Endothelial cell of umbilical vein (primary cell): ENCODE results near the gene IRF8. TPM values are rescaled to one million over a fixed set of nuclear protein-coding genes. Genes with fewer than 3 reads are reported as not detected.

Source experiments
- BruUV-seq: library from RNA; stranded (reverse); fragments of 400-500 nt; replicated peaks from 2 replicates; lab custom pipeline; 2021; lab: Mats Ljungman, UMichigan
- CTCF ChIA-PET: fragments of 300-600, 350-600 bp; sonication (Branson Sonifier 250); formaldehyde crosslinking; loops from one replicate; lab custom pipeline; 2021; ENCODE audit warnings: antibody characterized with exemption, inconsistent platforms; lab: Charles Lee
- POLR2A ChIA-PET: fragments of 300-600, 350-600 bp; sonication (Branson Sonifier 250); formaldehyde crosslinking; loops from one replicate; lab custom pipeline; 2021; ENCODE audit warnings: antibody characterized with exemption, inconsistent platforms; lab: Charles Lee
- DNase-seq: peaks from one replicate; pipeline ENCODE4 v3.0.0-alpha.2; 2011; ENCODE audit warnings: low read depth, low spot score
- FAIRE-seq: peaks from 2 replicates; lab custom pipeline; 2011; peaks lifted over from hg19 to GRCh38; lab: Jason Lieb, UNC
- H2AFZ ChIP-seq: 2 replicates; pipeline ENCODE4 v1.6.0; 2012; ENCODE audit warnings: low read depth, low read length, control low read depth, inconsistent platforms
- H3K27ac ChIP-seq: 2 replicates; pipeline ENCODE4 v1.5.1; 2011; ENCODE audit warnings: low read depth, mild to moderate bottlenecking, control low read depth, low read length, moderate library complexity; ENCODE audit not compliant: insufficient read depth
- H3K27me3 ChIP-seq, 2 experiments: 2 replicates each; pipeline versions ENCODE4 v1.6.0 to v1.6.1; 2011; ENCODE audit warnings: low read length in 2 of 2, mixed read lengths in 1 of 2; ENCODE audit not compliant: control insufficient read depth in 2 of 2, insufficient read depth in 2 of 2
- H3K36me3 ChIP-seq, 2 experiments: 2 replicates in 1 of 2; 3 replicates in 1 of 2; pipeline ENCODE4 v1.5.1; 2011; ENCODE audit warnings: low read length in 2 of 2, mild to moderate bottlenecking in 1 of 2, moderate library complexity in 1 of 2; ENCODE audit not compliant: control insufficient read depth in 2 of 2, insufficient read depth in 2 of 2; ENCODE audit errors: extremely low read depth in 1 of 2
- H3K4me1 ChIP-seq: 3 replicates; pipeline ENCODE4 v1.5.1; 2011; ENCODE audit warnings: mild to moderate bottlenecking, low read length; ENCODE audit not compliant: control insufficient read depth, insufficient read depth; ENCODE audit errors: extremely low read depth
- H3K4me2 ChIP-seq: 2 replicates; pipeline ENCODE4 v1.6.1; 2011; ENCODE audit warnings: low read length, control low read depth, mixed read lengths; ENCODE audit not compliant: insufficient read depth
- H3K4me3 ChIP-seq, 3 experiments: fragments of 200-600 bp in 1 of 3; sonication (generic), shearing (Covaris generic) in 1 of 3; replicated peaks in 1 of 3; 2 replicates each; pipeline ENCODE4 v1.5.1; 2011 to 2016; ENCODE audit warnings: control low read depth in 3 of 3, low read length in 3 of 3, mild to moderate bottlenecking in 2 of 3, inconsistent platforms in 1 of 3, low read depth in 1 of 3, moderate library complexity in 1 of 3; ENCODE audit not compliant: insufficient read depth in 1 of 3
- H3K79me2 ChIP-seq: 2 replicates; pipeline ENCODE4 v1.6.0; 2012; ENCODE audit warnings: low read length, inconsistent platforms; ENCODE audit not compliant: control insufficient read depth, insufficient read depth
- H3K9ac ChIP-seq: replicated peaks from 2 replicates; pipeline ENCODE3; 2011; ENCODE audit warnings: low read length, control low read depth; ENCODE audit not compliant: insufficient read depth; ENCODE audit errors: extremely low read depth
- H3K9me1 ChIP-seq: replicated peaks from 3 replicates; pipeline ENCODE4 v1.6.0; 2011; ENCODE audit warnings: mild to moderate bottlenecking, low read length; ENCODE audit not compliant: control insufficient read depth, insufficient read depth; ENCODE audit errors: extremely low read depth
- H3K9me3 ChIP-seq: replicated peaks from 2 replicates; pipeline ENCODE4 v1.5.1; 2012; ENCODE audit warnings: low read length, inconsistent platforms; ENCODE audit not compliant: control insufficient read depth, insufficient read depth
- H4K20me1 ChIP-seq: replicated peaks from 2 replicates; pipeline ENCODE3; 2011; ENCODE audit warnings: mild to moderate bottlenecking, low read length; ENCODE audit not compliant: control insufficient read depth, insufficient read depth; ENCODE audit errors: extremely low read depth
- EZH2 ChIP-seq: IDR thresholded peaks from 2 replicates; pipeline ENCODE4 v1.6.1; 2012; ENCODE audit warnings: borderline replicate concordance, low read depth, mild to moderate bottlenecking, moderate library complexity, low read length, inconsistent platforms; ENCODE audit not compliant: severe bottlenecking
- FOS ChIP-seq: IDR thresholded peaks from 2 replicates; pipeline ENCODE4 v1.6.1; 2011; ENCODE audit warnings: mild to moderate bottlenecking, low read length, moderate library complexity, borderline replicate concordance; ENCODE audit not compliant: insufficient read depth
- GATA2 ChIP-seq: IDR thresholded peaks from 2 replicates; pipeline ENCODE4 v1.7.0; 2011; ENCODE audit warnings: low read depth, mild to moderate bottlenecking, moderate library complexity, mixed read lengths, low read length; ENCODE audit not compliant: insufficient read length, insufficient read depth
- JUN ChIP-seq: IDR thresholded peaks from 2 replicates; pipeline ENCODE4 v1.6.1; 2011; ENCODE audit warnings: borderline replicate concordance, low read depth; ENCODE audit not compliant: insufficient read length, insufficient read depth
- MYC ChIP-seq: IDR thresholded peaks from one replicate; pipeline ENCODE4 v1.6.1; 2011; ENCODE audit warnings: mild to moderate bottlenecking, low read depth, low read length
- POLR2A ChIP-seq: IDR thresholded peaks from 2 replicates; pipeline ENCODE4 v1.6.1; 2012; ENCODE audit warnings: low read depth, mild to moderate bottlenecking, control low read depth, low read length
- POLR2AphosphoS5 ChIP-seq: IDR thresholded peaks from 2 replicates; pipeline ENCODE4 v1.6.1; 2012; ENCODE audit warnings: low read depth, mild to moderate bottlenecking, control low read depth, low read length, moderate library complexity; ENCODE audit not compliant: insufficient read depth
- dilution Hi-C: fragments of 300-500 bp; cut with MboI; formaldehyde crosslinking; loops from one replicate; pipeline ENCODE4 v1.15.0; 2019; ENCODE audit warnings: low sequenced_read_pairs; ENCODE audit not compliant: extremely low pct_ligation_motif_present
- intact Hi-C: fragments of 100-400 bp; cut with micrococcal nuclease; formaldehyde crosslinking; loops from one replicate; pipeline ENCODE4 v1.10.0; 2022
- polyA plus RNA-seq, 4 experiments: library from polyadenylated mRNA; depleted of rRNA in 3 of 4; stranded (reverse) in 3 of 4; unstranded in 1 of 4; fragments of >200 nt; gene quantifications; 2 replicates each; pipeline versions ENCODE4 v1.2.1 to v1.2.3, GENCODE V29; 2011 to 2012; ENCODE audit warnings: missing spikeins in 1 of 4
- total RNA-seq: library from RNA; stranded (reverse); gene quantifications from 2 replicates; pipeline ENCODE4 v1.2.3, GENCODE V29; 2021
- TF ChIP-seq, protein P1 (sequence below), 2 donors: IDR thresholded peaks; 1 replicate in 1 of 2; 2 replicates in 1 of 2; pipeline ENCODE4 v1.5.1; 2011; ENCODE audit warnings: low read length in 2 of 2, mild to moderate bottlenecking in 2 of 2, moderate library complexity in 2 of 2, control low read depth in 1 of 2, inconsistent platforms in 1 of 2, low read depth in 1 of 2; ENCODE audit not compliant: insufficient read depth in 1 of 2; ENCODE audit errors: extremely low read depth in 1 of 2
- TF ChIP-seq, protein P2 (sequence below): IDR thresholded peaks from 2 replicates; pipeline ENCODE4 v1.6.1; 2011; ENCODE audit not compliant: insufficient read depth, insufficient read length

Gene IRF8
- total and polyA plus RNA-seq, 2 donors (not counting 3 experiments of a cell fraction or from before 2014, with no cell fraction given): not detected

DNA sequence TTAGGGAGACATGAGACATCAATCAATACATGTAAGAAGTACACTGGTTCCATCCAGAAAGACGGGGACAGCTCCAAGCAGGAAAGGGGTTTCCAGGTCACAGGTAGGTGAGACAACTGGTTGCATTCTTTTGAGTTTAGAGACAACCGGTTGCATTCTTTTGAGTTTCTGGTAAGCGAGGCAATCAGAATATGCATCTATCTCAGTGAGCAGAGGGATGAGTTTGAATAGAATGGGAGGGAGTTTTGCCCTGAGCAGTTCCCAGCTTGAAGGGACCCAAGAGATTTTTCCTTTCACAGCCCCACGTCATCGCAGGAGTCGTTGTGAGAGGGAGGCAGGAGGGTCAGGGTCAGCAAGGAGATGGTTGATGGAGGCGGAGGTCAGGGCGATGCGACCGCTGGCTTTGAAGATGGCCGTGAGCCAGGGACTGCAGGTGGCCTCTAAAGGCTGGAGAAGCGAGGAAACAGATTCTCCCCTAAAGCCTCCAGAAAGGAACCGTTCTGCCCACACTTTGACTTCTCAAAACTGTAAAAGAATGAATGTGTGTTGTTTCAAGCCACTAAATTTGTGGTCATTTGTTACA lies 36.5 kb downstream of the IRF8 start:
- ChIA-PET CTCF (interaction anchor here (1.4 kb wide), 1 partner anchor 9 kb away, joined by 3 read pairs; no protein-coding TSS in a partner anchor), POLR2A (no interaction called here)
- Histone ChIP-seq H3K4me3 (no peak overlapping the region), H3K4me2 (no peak overlapping the region), H3K9ac (no peak overlapping the region), H4K20me1 (no peaks in the 10 kb centered on the region), H3K27me3 (no peaks in the 10 kb centered on the region), H3K27ac (no peak overlapping the region), H3K79me2 (no peaks in the 10 kb centered on the region), H3K9me1 (no peaks in the 10 kb centered on the region), H3K36me3 (no peaks in the 10 kb centered on the region), H2AFZ (no peak overlapping the region), H3K9me3 (no peaks in the 10 kb centered on the region), H3K4me1 (no peaks in the 10 kb centered on the region)
- TF ChIP-seq GATA2 (no peak), JUN (no peak), FOS (no peak), POLR2AphosphoS5 (no peak), MYC (no peak), EZH2 (no peak), POLR2A (no peak)
- TF ChIP-seq, protein P1, sequence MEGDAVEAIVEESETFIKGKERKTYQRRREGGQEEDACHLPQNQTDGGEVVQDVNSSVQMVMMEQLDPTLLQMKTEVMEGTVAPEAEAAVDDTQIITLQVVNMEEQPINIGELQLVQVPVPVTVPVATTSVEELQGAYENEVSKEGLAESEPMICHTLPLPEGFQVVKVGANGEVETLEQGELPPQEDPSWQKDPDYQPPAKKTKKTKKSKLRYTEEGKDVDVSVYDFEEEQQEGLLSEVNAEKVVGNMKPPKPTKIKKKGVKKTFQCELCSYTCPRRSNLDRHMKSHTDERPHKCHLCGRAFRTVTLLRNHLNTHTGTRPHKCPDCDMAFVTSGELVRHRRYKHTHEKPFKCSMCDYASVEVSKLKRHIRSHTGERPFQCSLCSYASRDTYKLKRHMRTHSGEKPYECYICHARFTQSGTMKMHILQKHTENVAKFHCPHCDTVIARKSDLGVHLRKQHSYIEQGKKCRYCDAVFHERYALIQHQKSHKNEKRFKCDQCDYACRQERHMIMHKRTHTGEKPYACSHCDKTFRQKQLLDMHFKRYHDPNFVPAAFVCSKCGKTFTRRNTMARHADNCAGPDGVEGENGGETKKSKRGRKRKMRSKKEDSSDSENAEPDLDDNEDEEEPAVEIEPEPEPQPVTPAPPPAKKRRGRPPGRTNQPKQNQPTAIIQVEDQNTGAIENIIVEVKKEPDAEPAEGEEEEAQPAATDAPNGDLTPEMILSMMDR (IDR thresholded peaks at IDR 0.05; ENCODE audit: extremely low read depth in 1 of 2, insufficient read depth in 1 of 2, low read depth in 1 of 2, low read length in 2 of 2): no peak
- TF ChIP-seq, protein P2, sequence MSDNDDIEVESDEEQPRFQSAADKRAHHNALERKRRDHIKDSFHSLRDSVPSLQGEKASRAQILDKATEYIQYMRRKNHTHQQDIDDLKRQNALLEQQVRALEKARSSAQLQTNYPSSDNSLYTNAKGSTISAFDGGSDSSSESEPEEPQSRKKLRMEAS: no peak
- intact Hi-C loops: no loop called here
- FAIRE-seq (no peak), DNase-seq (no peak)
- dilution Hi-C loops: no loop called here
- no TSS peak for BruUV-seq
